KOPT-K1 (cell line): Measurements from ENCODE around the gene PASK.
"Not testable (repeated sequence)": the region's sequence is repeated elsewhere in the genome, so short reads cannot be mapped to it uniquely, and the experiment has no call there.

Experiments
- H3K27ac ChIP-seq: fragments of 200-600 bp; sonication (generic); 2 replicates; pipeline ENCODE4 v1.5.1; 2016; ENCODE audit warnings: antibody characterized with exemption, mild to moderate bottlenecking, low read depth, low read length; ENCODE audit not compliant: poor library complexity, severe bottlenecking
- H3K36me3 ChIP-seq: fragments of 200-600 bp; sonication (generic); 2 replicates; pipeline ENCODE4 v1.5.1; 2017; ENCODE audit warnings: antibody characterized with exemption, mild to moderate bottlenecking, low read length, moderate library complexity; ENCODE audit not compliant: insufficient read depth
- H3K9me3 ChIP-seq: fragments of 200-600 bp; sonication (generic); 2 replicates; pipeline ENCODE4 v1.5.1; 2017; ENCODE audit warnings: antibody characterized with exemption, low read length, mild to moderate bottlenecking; ENCODE audit not compliant: insufficient read depth, poor library complexity, severe bottlenecking

Gene PASK

DNA sequence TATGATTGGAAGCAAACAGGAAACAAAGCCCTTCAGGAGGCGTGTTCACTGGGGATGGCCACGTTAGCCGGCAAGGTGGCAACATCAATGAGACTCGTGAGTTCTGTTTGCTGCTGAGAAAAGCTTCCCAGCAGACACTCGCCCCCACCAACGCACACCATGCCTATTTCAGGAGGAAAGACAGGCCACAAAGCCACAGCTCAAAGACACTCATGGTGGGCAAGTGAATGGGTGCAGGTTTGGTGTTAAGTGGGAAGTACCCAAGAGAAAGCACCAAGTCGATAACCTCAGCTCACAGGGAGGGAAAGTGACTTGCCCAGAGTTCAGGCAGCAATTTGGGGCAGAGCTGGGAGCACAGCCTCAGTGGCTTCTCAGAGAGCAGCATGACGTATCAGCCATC lies 36.7 kb downstream of the PASK start:
- Histone ChIP-seq H3K36me3 (peaks cover 71% of the 10 kb centered on the region), H3K9me3 (no peaks in the 10 kb centered on the region), H3K27ac (no peak overlapping the region)

DNA sequence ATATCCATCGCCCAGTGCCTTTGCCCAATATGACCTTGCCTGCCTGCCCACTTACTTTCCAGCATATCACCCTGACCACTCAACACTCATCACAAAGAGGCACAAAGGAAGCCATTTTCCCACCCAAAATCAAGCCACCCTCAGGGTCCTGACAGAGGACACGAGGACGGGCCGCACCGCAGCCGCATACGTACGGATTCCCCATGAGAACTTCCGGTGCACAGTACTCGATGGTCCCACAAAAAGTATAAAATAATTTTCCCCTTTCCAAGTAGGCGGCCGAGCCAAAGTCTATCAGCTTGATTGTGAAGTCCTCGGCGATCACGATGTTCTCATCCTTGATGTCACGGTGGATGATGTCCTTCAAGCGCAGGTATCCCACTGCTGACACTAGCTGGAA lies 37.2 kb downstream of the PASK start:
- peaks cover 75% of the 10 kb centered on the region for H3K36me3 ChIP-seq
- H3K27ac ChIP-seq, result no peak overlapping the region
- H3K9me3 ChIP-seq, result no peaks in the 10 kb centered on the region

DNA sequence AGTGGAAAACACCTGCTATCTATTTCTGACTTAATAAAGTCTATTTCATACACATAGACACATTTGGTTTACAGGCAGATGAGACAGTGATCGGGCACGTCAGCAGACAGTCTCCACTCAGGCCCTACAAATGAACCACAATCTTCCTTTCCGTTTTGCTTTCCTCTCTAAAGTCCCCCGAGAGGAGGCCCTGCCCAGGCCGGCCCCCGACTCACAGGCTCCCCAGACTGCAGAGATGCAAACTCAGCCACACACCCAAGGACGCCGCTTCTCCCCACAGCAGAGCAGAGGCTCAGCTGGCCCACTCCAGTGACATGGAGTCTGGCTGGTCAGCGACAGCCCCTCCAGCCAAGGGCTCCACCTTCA lies 37.8 kb downstream of the PASK start:
- Histone ChIP-seq H3K9me3 (no peaks in the 10 kb centered on the region), H3K27ac (no peak overlapping the region), H3K36me3 (peaks cover 75% of the 10 kb centered on the region)

DNA sequence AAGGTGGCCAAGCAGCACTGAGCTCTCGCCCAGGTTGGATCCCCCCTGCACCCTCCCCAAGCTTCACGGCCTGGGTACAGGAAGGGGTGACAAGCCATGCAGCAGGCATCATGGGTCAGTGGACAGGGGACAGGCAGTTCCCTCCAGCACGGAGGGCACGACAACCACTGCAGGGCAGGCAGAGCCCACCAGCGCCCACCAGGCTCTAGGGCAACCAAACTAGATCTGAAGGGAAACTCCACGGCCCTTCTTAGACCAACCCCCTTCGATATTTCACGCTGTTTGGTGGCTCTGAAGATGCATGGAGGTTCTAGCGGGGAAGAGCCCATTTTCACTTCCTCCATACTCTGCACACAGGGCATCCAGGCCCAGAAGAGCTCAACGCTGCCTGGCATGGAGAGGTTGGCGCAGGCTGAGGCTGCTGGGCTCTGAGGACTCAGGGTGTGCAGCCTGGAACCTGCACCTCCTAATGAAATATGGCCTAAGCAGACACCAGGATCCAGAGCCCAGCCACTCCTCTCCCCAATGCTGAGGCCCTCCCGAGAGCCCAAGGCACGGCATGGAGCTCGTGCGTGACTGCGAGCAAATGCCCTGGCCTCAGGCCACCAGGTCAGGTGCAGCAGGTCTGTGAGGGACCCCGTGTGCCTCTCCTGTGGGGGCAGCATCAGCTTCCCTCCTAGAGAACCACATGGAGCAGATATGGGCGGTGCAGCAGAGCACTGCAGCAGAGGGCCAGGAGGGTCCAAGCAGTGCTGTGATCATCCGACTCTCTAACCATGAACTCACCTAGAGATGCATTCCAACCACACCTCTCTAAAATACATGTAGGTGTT lies 38.4 kb downstream of the PASK start:
- Histone ChIP-seq H3K36me3 (peaks cover 69% of the 10 kb centered on the region), H3K27ac (no peak overlapping the region), H3K9me3 (no peaks in the 10 kb centered on the region)

DNA sequence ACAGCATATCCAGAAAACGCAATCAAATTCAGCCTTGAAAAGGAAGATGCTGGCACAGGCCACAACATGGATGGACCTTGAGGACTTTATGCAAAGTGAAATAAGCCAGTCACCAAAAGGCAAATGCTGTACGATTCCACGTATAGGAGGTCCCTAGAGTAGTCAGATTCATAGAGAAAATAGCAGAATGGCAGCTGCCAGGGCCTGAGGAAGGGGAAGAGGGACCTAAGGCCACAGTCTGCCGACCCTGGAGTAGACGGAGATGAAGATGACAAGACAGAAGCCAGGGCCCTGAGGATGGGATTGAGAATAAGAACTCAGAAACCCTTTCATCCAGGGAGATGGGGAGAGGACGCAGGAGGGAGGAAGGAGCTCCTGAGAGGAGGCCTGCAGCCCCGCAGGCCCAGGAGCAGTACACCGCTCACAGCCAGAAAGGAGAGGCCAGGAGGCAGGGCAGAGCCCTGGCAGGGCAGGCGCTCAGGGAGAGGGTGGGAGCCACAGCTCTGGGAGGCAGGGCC lies 39.1 kb downstream of the PASK start:
- no peaks in the 10 kb centered on the region for H3K9me3 ChIP-seq
- H3K36me3 ChIP-seq, result peaks cover 64% of the 10 kb centered on the region
- no peak overlapping the region for H3K27ac ChIP-seq

DNA sequence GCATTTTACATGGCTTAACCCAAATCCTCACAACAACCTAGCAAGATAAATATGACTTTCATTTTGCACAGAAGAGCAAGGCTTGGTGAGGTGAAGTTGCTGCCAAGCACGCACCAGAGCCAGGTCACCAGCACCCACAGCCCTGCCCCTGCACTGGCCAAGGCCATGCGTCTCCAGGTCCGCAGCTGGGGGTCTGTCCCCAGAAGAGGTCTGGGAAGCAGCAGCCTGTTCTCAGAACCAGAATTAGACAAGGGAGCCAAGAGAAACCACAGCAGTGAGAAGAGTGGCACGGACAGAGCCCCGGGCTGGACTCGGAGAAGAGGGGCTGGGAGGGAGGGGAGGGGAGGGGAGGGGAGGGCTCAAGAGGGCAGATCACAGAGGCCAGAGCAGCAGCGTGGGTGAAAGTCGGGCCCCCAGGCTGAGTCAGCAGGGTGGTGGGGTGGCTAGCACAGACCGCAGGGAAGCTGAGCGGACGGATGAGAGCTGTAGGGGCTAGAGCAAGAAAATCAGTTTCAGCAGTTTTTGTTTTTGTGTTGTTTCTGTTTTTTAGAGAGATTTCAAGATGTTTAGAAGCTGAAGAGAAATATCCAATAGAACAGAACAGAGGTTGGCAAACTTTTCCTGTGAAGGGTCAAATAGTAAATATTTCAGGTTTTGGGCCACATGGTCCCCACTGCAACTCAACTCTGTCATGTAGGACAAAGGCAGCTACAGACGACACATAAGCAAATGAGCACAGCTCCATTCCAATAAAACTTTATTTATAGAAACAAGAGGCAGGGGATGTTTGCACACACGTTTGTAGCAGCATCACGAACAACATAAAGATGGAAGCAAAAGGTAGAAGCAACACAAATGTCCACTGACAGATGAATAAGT lies 39.8 kb downstream of the PASK start:
- Histone ChIP-seq H3K36me3 (peaks cover 57% of the 10 kb centered on the region), H3K27ac (no peak overlapping the region), H3K9me3 (no peaks in the 10 kb centered on the region)

DNA sequence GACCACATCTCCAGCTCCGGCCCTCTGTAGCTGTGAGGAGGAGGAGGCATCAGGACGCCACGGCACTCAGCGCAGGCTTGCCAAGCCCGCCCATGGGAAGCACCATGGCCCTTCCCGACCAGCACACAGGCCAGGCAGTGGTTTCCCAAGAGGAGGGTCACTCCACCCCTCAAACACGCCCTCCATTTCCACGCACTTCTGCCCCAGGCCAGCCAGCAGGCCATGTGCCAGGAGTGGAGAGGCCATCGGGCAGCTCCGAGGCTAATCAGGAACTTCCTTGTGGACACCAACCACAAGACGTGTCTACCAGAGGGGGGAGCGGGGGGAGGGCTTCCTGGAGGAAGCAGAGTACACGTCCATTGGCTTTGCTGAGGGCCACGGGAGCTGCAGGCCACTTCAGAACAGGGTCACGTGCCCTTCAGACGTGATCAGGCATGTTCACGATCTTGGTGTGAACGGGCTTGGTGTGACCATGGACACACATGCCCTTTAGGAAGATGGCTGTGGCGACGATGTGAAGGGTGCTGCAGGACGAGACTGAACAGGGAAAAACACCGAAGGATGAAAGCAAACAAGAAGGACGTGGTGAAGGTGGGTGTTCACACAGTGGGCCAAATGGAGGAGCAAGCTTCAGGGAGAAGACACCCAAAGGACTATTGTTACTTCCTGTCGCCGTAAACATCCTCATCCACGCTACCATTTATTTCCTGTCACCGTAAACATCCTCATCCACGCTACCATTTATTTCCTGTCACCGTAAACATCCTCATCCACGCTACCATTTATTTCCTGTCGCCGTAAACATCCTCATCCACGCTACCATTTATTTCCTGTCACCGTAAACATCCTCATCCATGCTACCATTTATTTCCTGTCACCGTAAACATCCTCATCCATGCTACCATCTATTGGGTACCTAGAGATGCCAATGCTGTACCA lies 40.7 kb downstream of the PASK start:
- peaks cover 50% of the 10 kb centered on the region for H3K36me3 ChIP-seq
- no peaks in the 10 kb centered on the region for H3K9me3 ChIP-seq
- no peak overlapping the region for H3K27ac ChIP-seq

DNA sequence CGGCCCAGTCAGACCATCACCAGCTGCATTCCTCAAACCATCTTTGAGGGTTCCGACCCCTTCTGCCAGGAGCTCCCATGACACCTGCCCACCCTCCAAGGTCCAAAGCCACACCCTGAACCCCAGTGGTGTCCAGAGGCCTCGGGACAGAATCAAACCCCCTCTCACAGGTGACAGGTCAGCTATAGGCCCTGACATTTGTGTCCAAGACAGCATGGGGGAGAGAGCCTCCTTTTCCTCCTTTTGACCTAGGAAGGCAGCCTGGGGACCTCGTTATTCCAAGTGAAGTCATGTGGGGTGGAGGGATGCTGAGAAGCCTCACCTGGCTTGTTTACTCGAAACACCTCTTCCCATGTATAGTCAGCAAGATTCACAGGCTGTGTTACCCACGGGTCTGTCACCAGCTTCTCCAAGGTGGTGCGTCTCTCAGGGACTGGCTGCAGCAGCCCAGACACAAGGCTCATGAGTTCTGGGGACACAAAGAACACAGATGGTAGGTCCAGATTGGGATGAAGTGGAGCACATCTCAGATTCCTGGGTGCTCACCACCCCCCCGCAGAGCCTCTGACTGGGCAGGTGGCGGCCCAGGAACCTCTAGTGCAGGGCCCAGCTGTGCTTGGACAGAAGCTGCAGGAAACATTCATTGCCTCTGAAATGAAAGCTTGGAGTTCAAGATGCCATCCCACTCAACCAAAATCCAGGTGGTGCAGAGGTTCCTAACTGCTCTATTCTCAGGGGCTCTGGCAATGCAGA lies 42.1 kb downstream of the PASK start:
- Histone ChIP-seq H3K9me3 (no peaks in the 10 kb centered on the region), H3K36me3 (peaks cover 39% of the 10 kb centered on the region), H3K27ac (no peak overlapping the region)

DNA sequence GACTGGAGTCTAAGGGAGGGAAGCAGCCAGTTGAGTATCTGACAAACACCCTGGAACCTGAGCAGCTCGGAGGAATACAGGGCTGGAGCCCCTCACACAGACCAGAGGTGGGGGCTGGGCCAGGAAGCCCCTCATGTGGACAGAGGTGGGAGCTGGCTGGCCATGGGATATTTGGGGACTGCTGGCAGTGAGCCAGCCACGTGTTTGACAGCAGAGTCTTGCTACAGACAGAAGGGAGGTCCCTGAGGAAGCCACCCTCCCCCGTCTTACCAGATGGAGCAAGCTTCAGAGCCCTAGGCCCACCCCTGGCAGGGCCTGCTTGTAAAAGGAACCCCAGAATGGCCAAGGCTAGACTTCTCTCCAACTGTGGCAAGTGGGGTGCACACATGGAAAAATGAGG lies 43.6 kb downstream of the PASK start:
- peaks cover 26% of the 10 kb centered on the region for H3K36me3 ChIP-seq
- H3K9me3 ChIP-seq, result no peaks in the 10 kb centered on the region
- no peak overlapping the region for H3K27ac ChIP-seq

DNA sequence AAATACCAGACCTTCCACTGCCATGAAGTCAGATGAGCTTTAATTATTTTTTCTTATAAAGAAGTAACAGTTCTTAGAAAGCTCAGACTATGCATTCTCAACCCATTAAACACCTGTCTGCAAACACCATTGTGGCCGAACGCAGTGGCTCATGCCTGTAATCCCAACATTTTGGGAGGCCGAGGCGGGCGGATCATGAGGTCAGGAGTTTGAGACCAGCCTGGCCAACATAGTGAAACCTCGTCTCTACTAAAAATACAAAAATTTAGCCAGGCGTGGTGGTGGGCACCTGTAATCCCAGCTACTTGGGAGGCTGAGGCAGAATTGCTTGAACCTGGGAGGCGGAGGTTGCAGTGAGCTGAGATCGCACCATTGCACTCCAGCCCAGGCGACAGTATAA lies 44.7 kb downstream of the PASK start:
- not testable (repeated sequence) for H3K9me3 ChIP-seq, H3K27ac ChIP-seq
- peaks cover 31% of the 10 kb centered on the region for H3K36me3 ChIP-seq

DNA sequence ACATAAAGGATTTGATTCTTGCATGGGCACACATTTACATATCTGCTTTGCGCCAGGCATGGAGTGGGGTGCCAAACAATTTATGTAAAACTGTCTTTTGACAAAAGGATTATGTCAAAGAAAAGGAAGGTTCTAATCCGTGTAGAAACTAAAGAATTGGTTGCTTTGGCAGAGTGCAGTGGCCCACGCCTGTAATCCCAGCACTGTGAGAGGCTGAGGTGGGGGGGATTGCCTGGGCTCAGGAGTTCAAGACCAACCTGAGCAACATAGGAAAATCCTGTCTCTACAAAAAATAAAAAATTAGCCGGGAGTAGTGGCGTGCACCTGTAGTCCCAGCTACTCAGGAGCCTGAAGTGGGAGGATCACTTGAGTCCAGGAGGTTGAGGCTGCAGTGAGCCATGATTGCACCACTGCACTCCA lies 46.1 kb downstream of the PASK start:
- H3K9me3 ChIP-seq, result no peaks in the 10 kb centered on the region
- peak overlapping the region; percentile 80 for H3K27ac ChIP-seq
- peaks cover 40% of the 10 kb centered on the region for H3K36me3 ChIP-seq

DNA sequence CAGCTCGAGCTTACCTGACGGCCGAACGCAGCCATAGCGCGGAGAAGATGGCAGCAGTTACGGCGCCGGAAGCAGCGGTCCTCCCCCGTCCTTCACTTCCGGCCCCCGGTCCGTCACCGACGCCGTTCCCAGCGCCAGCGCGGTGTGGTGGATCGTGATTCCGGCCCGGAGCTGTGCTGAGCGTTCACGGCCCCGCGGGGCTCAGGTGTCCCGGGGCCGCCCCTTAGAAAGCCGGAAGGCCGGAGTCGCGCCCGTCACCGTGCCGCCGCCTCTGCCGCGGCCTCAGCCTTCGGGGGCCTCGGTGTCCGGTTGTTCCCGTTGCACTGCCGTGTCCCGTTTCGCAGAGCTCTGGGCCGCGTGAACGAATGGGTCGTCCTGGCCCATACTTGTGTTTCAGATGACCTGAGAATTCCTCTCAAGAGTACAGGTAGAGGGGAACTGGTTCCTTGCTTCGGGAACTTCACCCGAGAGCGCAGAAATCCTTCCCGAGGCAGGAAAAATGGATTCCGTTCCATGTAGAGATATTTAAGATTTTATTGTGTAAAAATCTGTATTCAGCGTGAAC lies 47.0 kb downstream of the PASK start, which contains the start of gene MTERF4:
Gene MTERF4, minus strand, starts transcription at position 49 of the 565 bp plus-strand sequence. Its CDS starts 14 bp downstream, at position 35.
- Histone ChIP-seq H3K36me3 (peaks cover 40% of the 10 kb centered on the region), H3K9me3 (no peaks in the 10 kb centered on the region), H3K27ac (peak within 1 kb of the TSS; percentile 80)

DNA sequence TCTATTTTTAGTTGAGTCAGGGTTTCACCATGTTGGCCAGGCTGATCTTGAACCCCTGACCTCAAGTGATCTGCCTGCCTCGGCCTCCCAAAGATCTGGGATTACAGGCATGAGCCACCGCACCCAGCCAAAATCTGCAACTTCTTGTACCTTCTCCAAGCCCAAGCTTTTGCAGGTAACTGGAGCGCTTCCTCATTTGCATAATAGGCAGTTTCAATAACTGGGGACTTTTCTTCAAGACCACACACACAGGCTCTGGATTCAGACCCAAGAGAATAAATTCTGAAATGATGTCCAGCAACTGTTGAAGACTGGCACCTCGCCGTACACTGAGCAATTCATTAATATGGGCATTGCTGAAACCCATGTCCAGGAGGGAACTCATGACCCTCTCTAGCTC lies 50.0 kb downstream of the PASK start:
- Histone ChIP-seq H3K9me3 (no peaks in the 10 kb centered on the region), H3K27ac (no peak overlapping the region), H3K36me3 (peaks cover 62% of the 10 kb centered on the region)

DNA sequence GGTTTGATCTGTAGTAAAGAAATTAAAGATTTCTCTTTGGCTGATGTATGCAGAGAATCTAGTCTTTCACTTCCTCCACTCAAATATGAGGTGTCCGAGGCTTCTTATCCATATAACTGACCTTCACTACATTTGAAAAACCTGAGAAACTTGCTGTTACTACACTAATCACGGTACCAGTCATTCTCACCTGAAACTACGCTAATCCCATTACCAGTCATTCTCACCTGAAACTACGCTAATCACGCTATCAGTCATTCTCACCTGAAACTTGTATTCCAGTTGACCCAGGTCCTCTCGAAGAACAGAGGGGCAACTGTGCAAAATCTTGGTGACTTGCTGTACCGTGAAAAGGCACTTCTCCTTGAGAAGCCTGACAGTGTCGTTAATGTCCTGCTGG lies 52.3 kb downstream of the PASK start:
- no peaks in the 10 kb centered on the region for H3K9me3 ChIP-seq
- H3K27ac ChIP-seq, result no peak overlapping the region
- H3K36me3 ChIP-seq, result peaks cover 85% of the 10 kb centered on the region
